Stimulated activated CD8-positive, alpha-beta memory T cell treated with anti-CD3 and anti-CD28 coated beads, Interleukin-7, amount 100 ng/mL, for 1 hour (primary cell): ENCODE data around the gene SUGP1.

ENCODE experiments used
- DNase-seq, 2 donors: peaks; one replicate each; pipeline ENCODE4 v3.0.0-alpha.2; 2020; ENCODE audit warnings: low read depth in 2 of 2

The SUGP1 gene

DNA sequence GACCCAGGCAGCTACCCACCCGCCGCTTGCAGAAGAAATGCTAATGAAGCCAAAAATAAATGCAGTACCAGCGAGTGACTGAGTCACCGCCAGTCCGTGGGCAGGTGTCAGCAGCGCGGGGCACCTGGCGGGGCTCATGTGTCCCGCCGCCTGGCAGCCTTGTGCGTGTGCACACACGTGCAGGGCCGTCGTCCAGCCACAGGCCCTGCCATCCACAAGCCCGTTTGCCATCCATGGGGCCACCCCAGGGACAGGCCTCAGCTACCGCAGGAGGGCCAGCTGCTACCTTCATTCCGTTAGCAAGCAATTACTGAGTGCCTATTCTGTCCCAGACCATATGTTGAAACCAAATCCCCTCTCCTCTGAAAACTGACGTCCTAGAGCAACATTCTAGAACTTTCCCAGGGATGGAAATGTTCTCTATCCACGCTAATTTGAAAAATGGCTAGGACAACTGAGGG is 88.0 kb downstream of the SUGP1 start:
- DNase-seq: no peak

DNA sequence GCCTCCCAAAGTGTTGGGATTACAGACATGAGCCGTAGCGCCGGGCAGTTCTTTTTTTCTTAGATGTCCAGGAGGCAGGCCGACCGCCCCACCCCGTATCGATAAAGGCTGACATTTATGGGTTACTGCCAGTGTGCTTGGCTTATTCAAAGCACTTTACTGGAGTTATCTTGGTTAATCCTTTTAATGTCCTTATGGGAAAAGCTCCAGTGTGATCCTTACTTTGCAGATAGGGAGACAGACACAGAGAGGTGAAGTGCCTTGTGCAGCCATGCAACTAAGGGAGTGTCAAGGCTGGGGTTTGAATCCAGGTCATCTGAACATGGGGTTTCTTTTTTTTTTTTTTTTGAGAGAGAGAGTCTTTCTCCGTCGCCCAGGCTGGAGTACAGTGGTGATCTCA is 89.3 kb downstream of the SUGP1 start:
- DNase-seq: no peak

- DNase-seq: no peak
Observed at GRCh38 chr19:19229701-19230100, 90.6 kb downstream of the SUGP1 start.

DNA sequence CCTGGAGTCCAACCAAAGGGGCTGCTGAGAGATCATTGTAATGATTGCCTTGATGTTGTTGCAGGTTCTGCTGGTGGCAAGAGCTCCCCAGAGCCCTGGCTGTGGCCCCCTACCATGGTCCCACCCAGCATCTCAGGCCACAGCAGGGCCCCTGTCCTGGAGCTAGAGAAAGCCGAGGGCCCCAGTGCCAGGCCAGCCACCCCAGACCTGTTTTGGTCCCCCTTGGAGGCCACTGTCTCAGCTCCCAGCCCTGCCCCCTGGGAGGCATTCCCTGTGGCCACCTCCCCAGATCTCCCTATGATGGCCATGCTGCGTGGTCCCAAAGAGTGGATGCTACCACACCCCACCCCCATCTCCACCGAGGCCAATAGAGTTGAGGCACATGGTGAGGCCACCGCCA is 93.1 kb downstream of the SUGP1 start:
- DNase-seq: no peak

- DNase-seq: no peak
Observed at GRCh38 chr19:19226663-19227062, 93.6 kb downstream of the SUGP1 start.

GRCh38 chr19:19226204-19226603 is 94.1 kb downstream of the SUGP1 start:
- no peak for DNase-seq
